KBM-7 (cell line): Measurements from ENCODE around the gene P2RY4.
"Not testable (repeated sequence)": the region's sequence is repeated elsewhere in the genome, so short reads cannot be mapped to it uniquely, and the experiment has no call there.

Experiments
- DNase-seq: peaks from one replicate; pipeline ENCODE4 v3.0.0-alpha.2; 2015
- in situ Hi-C: fragments of 300-500 bp; cut with MboI; formaldehyde crosslinking; loops from 2 replicates; pipeline ENCODE4 v1.14.3; 2020; ENCODE audit warnings: low sequenced_read_pairs, low pct_unique_long_range_greater_than_20kb, mixed read lengths

P2RY4 gene

DNA sequence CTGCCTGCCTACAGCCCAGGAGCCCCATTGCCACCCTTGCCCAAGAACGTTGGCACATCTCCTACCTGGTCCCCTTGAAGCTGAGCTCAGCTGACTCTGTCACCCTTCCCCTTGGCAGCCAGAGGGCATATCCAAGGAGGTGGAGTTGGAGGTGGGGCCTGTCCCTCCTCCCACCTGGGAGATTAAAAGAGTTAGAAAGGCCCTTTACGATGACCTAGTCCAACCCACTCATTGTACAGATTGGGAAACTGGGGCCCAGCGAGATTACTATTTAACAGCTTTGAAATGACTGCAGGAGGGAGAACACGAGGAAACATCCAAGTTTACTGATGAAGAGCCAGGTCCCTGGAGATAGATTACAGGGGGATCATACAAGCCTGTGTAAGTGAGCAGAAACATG lies at the start of gene P2RY4:
Gene P2RY4 (minus strand): TSS at position 101 of the 400 bp plus-strand sequence. CDS start 580 bp downstream, outside the sequence.
- in situ Hi-C loops: no loop called here
- no peak for DNase-seq

DNA sequence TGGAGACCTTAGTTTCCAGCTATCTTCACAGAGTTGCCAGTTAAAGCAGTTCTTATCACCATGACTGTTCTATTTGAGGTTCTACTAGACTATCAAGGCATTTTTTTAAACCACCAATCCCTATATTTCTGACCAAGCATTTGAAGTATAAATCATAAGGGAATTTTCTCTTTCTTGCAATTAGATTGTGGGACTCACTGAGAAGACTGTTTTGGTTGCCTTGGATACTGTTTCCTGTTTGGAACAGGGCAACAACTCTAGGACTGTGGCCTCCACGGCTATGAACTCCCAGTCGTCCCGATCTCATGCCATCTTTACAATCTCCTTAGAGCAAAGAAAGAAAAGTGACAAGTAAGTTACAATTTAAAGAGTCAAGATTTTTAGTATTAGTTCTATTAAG lies 41.7 kb upstream of the P2RY4 start:
- peak; percentile 8 for DNase-seq
- in situ Hi-C loops: no loop called here

DNA sequence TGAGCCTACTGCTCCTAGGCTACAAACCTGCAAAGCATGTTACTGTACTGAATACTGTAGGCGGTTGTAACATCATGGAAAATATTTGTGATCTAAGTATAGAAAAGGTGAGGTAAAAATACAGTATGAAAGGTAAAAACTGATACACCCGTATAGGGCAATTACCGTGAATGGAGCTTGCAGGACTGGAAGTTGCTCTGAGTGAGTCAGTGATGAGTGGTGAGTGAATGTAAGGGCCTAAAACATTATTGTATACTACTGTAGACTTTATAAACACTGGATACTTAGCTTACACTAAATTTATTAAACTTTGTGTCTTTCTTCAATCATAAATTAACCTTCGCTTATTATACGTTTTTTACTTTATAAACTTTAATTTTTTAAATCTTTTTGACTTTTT lies 33.6 kb upstream of the P2RY4 start:
- no peak for DNase-seq
- in situ Hi-C loops: no loop called here

GRCh38 chrX:70292788-70293187 lies 32.8 kb upstream of the P2RY4 start:
- DNase-seq: no peak

DNA sequence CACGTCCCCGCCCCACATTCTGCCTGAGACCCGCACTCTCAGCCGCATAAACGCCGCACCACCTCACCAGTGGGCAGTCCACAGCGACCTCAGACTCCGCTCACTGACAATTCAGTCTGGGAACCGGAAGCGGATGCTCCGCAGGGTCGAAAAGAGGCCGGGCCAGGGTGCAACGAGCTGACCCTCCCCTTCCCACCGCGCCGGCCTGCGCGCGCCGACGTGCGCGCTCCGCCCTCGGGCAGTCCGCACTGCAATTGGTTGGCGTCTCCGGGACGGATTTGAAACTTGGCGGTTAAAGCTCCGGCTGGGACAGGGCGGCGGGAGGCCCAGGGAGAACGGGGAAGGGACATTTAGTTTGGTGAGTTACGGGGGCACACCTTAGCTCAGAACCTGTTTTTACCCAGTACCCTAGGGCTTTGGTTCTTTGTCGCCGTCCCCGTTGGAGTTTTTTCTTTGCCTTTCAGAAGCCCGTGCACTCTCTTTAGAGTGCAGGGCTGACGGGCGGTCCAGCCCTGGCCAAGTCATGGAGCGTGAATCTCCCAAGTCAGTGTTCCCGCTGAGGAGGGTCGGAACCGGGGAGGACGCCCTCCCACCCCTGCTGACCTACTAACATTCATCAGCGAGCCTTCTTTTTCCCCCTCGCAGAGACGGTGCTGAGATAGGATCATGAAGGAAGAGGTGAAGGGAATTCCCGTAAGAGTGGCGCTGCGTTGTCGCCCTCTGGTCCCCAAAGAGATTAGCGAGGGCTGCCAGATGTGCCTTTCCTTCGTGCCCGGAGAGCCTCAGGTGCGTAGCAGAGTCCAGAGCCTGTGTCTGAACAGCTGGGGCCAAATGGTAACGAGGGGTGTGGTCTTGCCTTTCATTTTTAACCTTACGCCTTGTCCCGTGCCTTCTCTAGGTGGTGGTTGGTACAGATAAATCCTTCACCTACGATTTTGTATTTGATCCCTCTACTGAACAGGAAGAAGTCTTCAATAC lies 30.1 kb upstream of the P2RY4 start, which contains the start of the genes KIF4A and PDZD11:
Gene KIF4A (plus strand): TSS at position 312 of the 978 bp plus-strand sequence. CDS start 355 bp downstream, at position 667.
Gene PDZD11 (minus strand): TSS at position 135 of the 978 bp plus-strand sequence. CDS start 586 bp downstream, outside the sequence.
- in situ Hi-C loops: no loop called here
- peak; percentile 95 for DNase-seq

More at GRCh38 chrX:70292788-70293187, 32.8 kb upstream of the P2RY4 start:
- in situ Hi-C loops: no loop called here

DNA sequence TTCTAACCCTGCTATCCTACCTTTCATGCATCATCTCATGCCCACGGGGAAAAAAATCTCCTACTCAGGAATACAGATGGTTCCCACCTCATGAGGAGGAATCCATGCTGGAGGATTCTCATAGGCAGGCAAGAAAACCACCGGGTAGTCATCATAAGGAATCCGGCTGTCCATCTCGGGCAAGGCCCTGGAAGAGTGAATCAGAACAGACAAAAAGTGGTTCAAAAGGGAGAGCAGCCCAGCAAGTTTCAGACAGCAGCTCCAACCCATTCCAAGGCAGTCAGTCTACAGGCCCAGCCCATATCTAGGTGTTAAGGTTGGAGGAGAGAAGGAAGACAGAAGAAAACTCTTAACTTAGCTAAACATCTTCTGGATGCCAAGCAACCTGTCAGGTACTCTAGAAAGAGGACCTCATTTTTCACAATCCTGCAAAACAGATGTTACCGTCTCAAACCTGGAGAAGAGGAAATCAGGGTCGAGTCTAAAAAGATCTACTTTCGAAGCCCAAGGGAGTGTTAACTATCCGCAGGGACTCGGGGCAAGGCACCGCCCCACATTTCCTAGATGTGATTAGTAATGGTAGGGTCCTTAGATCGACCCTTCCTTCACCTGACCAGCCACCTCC lies 29.3 kb upstream of the P2RY4 start:
- DNase-seq: no peak
- in situ Hi-C loops: no loop called here

- no peak for DNase-seq
- in situ Hi-C loops: no loop called here
These were observed 21.9 kb upstream of the P2RY4 start, which contains the start of gene RAB41 for GRCh38 chrX:70281951-70282350. Gene RAB41 (plus strand): TSS chrX:70282172. CDS start chrX:70282218, 46 bp downstream.

- DNase-seq: no peak
- in situ Hi-C loops: no loop called here
These were observed 20.6 kb upstream of the P2RY4 start for GRCh38 chrX:70280573-70280972.

- DNase-seq: no peak
- in situ Hi-C loops: no loop called here
These were observed 19.1 kb upstream of the P2RY4 start for GRCh38 chrX:70279081-70279480.

DNA sequence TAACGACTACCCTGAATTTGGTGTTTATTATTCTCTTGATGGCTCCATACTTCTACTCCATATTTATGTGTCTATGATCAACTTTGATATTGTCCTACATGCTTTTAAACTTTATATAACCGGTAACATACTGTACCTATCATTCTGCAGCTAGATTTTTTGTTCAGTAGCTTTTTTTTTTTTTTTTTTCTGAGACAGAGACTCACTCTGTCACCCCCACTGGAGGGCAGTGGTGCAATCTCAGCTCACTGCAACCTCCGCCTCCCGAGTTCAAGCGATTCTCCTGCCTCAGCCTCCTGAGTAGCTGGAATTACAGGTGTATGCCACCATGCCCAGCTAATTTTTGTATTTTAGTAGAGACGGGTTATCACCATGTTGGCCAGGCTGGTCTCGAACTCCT lies 14.0 kb upstream of the P2RY4 start:
- in situ Hi-C loops: not testable (repeated sequence)

DNA sequence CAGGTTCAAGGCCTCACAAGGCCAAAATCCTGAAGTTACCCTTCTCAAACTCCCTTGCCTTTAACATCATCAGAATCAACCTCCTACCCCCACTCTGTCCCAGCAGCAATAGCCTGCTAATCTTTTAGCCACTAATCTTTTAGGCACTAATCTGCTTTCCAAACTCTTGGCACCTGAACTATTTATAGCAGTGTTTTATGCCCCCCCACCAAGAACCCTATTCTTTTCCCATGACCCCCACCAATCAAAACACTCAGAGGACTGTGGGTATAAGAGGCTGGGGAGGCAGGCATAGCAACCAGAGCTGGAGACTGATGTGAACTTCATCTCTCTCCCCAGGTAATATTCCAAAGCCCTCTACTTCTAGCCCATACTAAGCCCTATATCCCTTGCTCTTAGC lies 8.0 kb upstream of the P2RY4 start, which contains the start of gene ARR3:
Gene ARR3 (plus strand): TSS at position 301 of the 400 bp plus-strand sequence. CDS start 1,052 bp downstream, outside the sequence.
- in situ Hi-C loops: no loop called here
- DNase-seq: no peak

More for the DNA sequence above, 14.0 kb upstream of the P2RY4 start:
- DNase-seq: peak; percentile 9

GRCh38 chrX:70264784-70265183 lies 4.8 kb upstream of the P2RY4 start:
- peak; percentile 5 for DNase-seq
- in situ Hi-C loops: no loop called here

GRCh38 chrX:70262952-70263567 lies 3.1 kb upstream of the P2RY4 start:
- peak; percentile 68 for DNase-seq
- in situ Hi-C loops: no loop called here

DNA sequence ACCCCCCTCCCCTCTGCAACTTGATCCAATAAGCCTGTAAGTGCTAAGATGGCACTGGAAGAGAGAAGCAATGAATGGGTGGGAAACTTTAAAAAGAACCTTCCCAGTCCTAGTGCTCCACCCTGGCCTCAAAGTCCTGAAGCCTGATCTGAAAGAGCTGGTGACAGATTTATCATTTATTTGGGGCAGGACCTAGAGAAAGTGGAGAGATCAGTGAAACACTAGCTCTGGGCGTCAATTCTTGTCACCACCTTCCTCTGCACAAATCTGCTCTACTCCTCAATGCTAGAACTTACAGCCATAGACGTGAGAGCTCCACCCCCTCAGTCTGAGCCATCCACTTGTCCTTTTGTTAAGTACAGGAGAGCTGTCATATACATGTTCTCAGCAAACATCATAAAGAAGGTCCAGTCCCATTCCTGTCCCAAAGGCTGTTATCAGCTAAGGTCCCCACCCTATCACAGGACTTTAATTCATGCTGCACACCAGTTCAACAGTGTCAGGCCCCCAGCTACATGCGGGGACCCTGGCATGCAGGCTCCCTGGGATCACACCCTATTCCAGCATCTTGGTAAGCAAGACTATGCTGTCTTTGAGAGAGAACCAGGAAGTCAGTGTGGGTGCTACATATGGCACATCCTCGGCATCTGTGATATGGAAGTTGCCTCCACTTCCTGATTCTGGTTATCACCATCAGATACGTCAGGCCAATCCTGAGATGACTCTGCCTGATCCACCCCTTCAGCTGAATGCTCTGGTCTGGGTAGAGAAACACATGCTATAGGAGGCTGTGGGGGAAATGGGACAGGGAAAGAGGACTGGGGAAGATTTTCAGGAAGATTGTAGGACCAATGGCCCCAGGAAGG lies 2.3 kb downstream of the P2RY4 start:
- DNase-seq: no peak
- in situ Hi-C loops: no loop called here

DNA sequence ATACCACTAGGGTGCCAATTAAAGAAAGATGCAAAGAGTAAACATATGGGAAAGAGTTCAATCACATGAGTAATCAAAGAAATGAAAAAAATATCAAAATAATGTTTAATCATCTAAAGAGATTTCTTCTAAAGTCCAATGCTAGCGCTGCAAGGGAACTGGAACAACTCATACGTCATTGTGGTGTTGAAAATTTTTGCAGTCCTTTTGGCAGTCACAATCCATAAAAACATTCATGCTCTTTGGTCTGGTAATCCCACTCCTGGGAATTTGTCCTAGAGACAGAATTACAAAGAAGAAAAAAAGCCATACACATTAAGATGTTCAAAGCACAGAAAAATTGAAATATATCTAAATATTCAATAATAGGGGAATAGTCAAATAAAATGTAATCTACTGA lies 4.6 kb downstream of the P2RY4 start:
- in situ Hi-C loops: no loop called here
- DNase-seq: no peak

DNA sequence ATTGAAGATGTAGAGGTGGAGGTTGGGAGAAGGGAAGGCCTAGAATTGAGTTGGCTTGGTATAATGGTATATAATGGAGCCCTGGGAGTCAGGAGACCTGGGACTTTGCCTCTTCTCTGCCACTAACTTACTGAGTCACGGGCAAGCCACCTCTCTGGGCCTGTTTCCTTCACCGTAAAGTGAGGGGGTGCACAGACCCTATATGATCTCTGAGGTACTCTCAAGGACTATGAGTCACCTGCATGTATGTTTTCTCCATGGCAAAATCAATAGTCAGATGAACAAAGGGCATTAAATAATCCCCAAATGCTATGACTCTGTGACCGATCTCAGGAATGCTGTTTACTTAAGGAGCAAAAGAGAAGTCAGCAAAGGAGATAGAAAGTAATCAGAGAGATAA lies 5.1 kb downstream of the P2RY4 start:
- in situ Hi-C loops: no loop called here
- no peak for DNase-seq

GRCh38 chrX:70254063-70254400 lies 6.0 kb downstream of the P2RY4 start:
- in situ Hi-C loops: no loop called here
- no peak for DNase-seq

GRCh38 chrX:70253377-70254062 lies 6.5 kb downstream of the P2RY4 start:
- DNase-seq: no peak
- in situ Hi-C loops: no loop called here
